HG02840 (cell line): Measurements from ENCODE around the gene AP5Z1.
"Not testable (repeated sequence)": the region's sequence is repeated elsewhere in the genome, so short reads cannot be mapped to it uniquely, and the experiment has no call there.

ENCODE experiments used
- ATAC-seq: cut with Tn5 transposase; IDR thresholded peaks from one replicate; pipeline ENCODE4 v1.9.1; 2021; ENCODE audit warnings: mild to moderate bottlenecking, moderate library complexity, moderate number of reproducible peaks; ENCODE audit not compliant: unreplicated experiment, low FRiP score

Gene AP5Z1

GRCh38 chr7:4785371-4785770, 9.9 kb downstream of the AP5Z1 start:
- ATAC-seq = no peak

DNA sequence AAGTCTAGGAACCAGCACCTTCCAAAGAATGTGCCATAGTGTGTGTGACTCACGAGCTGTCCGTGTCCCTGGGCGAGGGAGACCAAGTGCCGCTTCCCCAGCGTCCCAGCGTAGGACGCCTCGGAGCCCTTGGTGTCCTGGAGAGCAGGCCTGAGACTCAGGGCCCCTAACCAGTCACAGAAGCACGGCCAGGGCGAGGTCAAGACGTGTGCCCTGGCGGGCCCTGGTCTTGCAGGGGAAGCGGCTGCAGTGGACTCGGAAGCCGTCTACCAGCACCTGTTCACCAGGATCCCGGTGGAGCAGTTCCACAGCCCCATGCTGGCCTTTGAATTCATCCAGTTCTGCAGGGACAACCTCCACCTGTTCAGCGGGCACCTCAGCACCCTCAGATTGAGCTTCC, 10.6 kb downstream of the AP5Z1 start:
- ATAC-seq = no peak

DNA sequence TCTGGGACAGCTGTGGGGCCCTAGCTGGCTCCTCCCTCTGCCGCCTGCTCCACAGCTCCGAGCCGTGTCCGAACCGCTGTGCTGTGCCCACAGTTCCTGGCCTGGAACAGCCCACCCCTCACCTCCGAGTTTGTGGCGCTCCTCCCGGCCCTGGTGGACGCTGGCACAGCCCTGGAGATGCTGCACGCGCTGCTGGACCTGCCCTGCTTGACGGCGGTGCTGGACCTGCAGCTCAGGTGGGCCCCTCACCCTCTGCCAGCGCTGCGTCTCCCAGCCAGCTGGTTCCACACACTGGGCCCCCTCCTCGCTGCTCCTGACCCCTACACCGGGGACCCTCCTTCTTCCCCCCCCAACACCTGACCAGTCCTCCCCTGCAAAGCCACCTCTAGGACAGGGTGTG, 12.1 kb downstream of the AP5Z1 start:
- ATAC-seq = no peak

GRCh38 chr7:4787947-4788626, 12.7 kb downstream of the AP5Z1 start:
- ATAC-seq = no peak

- no peak for ATAC-seq
These were observed 13.3 kb downstream of the AP5Z1 start for GRCh38 chr7:4788627-4789189.

- ATAC-seq = no peak
These were observed 14.0 kb downstream of the AP5Z1 start for GRCh38 chr7:4789194-4790077.

DNA sequence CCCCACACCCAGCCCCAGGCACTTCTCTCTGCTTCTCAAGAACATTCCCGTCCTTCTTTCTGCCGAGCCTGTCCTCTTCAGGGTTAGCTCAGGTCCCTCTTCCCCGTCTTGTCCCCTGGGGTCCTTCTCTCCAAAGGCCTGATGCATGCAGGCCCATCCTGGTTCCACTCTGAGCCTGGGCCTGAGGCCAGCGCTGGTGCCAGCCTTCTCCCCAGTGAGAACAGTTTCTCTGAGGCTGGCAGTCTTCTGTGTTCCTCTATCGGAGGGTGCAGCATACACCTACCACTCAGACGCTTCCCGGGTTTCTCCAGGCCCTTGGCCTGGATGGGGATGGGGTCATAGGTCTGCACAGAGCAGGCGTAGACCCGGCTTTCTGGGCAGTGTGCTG, 14.6 kb downstream of the AP5Z1 start:
- ATAC-seq = no peak

DNA sequence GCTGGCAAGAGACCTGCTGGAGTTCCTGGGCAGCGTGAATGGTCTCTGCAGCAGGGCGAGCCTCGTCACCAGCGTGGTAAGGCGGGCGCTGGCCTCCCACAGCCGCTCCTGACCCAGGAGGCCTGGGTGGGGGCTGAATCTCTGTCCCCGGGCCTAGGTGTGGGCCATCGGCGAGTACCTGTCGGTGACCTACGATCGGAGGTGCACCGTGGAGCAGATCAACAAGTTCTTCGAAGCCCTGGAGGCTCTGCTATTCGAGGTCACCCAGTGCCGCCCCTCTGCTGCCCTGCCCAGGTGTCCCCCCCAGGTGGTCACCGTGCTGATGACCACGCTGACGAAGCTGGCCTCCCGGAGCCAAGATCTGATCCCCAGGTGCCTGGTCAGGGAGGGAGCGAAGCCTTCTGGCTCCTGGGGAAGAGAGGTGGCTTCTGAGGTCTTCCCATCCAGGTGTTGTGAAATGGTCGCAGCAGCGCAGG, 15.1 kb downstream of the AP5Z1 start:
- no peak for ATAC-seq

GRCh38 chr7:4791101-4791737, 15.8 kb downstream of the AP5Z1 start:
- ATAC-seq = no peak

DNA sequence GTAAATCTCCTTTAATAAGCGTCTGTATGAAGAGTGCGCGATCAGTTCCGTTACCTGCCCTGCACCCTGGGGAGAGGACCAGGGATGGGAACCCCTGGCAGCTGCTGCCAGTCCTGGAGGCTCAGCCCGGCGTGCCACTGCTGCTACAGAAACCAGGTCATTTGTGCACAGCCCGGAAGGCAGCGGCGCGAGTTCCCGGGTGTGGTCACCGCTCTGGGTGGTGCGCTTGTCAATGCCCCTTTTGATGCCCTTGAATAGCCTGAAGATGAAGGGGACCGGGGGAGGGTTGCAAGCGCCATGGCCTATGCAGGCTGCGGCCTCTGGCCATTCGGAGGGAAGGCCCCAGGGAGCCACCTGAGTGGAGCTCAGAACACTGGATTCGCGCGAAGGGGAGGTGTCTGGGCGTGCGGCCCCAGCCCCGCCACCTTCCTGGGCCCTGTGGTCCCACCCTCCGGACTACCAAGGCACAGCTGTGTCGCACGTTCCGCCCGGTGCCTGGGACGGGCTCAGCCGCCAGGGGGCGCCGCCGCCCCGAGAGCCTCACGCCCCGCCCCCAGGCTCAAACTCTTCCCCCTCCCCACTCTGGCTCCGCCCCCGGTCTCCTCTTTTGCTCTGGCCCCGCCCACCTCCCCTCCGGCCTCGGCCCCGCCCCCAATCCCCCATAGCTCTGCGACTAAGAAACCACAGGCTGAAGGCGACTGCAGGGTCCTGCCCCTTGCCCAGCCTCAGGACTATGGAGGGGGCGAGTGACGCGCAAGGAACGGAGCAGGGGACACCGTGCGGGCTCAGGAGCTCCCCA, 16.5 kb downstream of the AP5Z1 start:
- no peak for ATAC-seq

GRCh38 chr7:4792537-4793126, 17.2 kb downstream of the AP5Z1 start:
- no peak for ATAC-seq

GRCh38 chr7:4793385-4793993, 18.1 kb downstream of the AP5Z1 start:
- ATAC-seq = not testable (repeated sequence)

- ATAC-seq = not testable (repeated sequence)
These were observed 18.7 kb downstream of the AP5Z1 start for GRCh38 chr7:4794171-4794570.

DNA sequence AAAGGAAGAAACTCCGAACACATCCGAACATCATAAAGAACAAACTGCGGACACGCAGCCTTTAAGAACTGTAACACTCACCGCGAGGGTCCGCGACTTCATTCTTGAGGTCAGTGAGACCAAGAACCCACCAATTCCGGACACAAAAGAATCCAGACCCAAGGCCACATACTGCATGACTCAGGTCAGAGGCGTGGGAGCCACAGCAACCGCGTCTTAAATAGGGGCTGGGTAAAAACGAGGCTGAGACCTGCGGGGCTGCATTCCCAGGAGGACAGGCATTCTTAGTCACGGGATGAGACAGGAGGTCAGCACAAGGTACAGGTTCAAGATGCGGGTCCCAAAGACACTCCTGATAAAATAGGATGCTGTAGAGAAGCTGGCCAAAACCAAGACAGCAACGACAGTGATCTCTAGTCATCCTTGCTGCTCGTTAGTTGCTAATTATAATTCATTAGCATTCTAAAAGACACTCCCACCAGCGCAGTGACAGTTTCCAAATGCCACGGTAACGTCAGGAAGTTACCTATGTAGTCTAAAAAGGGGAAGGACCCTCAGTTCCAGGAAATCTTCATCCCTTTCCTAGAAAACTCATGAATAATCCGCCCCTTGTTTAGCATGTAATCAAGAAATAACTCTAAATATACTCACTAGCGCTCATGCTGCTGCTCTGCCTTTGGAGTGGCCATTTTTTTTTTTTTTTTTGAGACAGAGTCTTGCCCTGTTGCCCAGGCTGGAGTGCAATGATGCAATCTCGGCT, 19.3 kb downstream of the AP5Z1 start:
- ATAC-seq = no peak

DNA sequence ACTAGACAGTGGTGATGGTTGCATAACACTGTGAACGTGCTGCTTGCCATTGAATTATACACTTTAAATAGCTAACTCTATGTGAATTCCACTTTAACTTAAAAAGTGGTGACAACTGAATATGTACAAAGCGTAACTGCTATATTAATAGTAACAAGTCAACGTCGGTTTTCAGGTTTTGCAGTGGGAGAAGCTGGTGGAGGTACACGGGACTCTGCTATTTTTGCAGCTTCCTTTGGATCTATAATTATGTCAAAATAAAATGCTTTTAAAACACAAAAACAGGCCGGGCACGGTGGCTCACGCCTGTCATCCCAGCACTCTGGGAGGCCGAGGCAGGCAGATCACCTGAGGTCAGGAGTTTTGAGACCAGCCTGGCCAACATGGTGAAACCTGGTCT, 21.0 kb downstream of the AP5Z1 start:
- no peak for ATAC-seq

GRCh38 chr7:4797858-4798705, 22.7 kb downstream of the AP5Z1 start:
- ATAC-seq = no peak

GRCh38 chr7:4798706-4799235, 23.3 kb downstream of the AP5Z1 start:
- ATAC-seq = no peak
